Stimulated activated CD4-positive, alpha-beta T cell treated with anti-CD3 and anti-CD28 coated beads, Interleukin-12 subunit alpha, Interleukin-12 subunit beta, amount 100 ng/mL, for 24 hours (primary cell): Measurements from ENCODE around the gene DOCK1.

ENCODE experiments used
- DNase-seq, 2 experiments: peaks; one replicate each; pipeline ENCODE4 v3.0.0-alpha.2; 2020; ENCODE audit warnings: low read depth in 2 of 2

Gene DOCK1

DNA sequence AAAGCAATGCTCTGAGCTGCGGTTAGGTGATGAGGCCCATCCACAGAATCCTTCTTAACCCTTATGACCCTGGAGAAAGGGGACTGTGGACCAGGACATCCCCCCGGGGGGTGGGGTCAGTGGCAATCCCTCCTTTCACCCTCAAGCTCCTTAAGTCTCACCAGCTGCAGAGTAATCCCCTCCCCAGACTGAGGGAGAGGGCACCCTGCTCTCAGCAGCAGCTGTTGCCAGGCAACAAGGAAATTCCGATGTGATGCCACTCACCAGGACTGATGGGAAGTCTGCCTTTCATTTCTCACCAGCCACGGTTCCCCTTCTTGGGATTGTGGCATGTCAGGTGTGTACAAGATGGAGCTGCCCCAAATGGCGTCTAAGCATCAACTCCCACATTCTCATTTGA, 129.6 kb downstream of the DOCK1 start:
- DNase-seq = no peak

GRCh38 chr10:127035827-127036226, 130.6 kb downstream of the DOCK1 start:
- no peak for DNase-seq

GRCh38 chr10:127036987-127037386, 131.8 kb downstream of the DOCK1 start:
- no peak for DNase-seq

- DNase-seq = no peak
Measured at GRCh38 chr10:127039435-127039834, 134.2 kb downstream of the DOCK1 start.

DNA sequence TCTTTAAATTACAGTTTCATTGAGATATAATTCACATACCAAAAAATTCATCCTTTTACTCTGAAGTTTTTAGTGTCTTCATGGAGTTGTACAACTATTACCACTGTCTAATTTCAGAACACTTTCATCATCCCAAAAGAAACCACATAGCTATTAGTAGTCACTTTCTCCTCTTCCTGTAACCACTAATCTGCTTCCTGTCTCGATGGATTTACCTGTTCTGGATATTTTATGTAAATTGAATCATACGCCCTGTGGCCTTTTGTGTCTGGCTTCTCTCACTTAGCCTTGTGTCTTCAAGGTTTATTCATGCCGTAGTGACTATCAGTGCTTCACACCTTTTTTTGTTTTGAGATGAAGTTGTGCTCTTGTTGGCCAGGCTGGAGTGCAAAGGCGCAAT, 135.5 kb downstream of the DOCK1 start:
- no peak for DNase-seq

- no peak for DNase-seq
Measured at GRCh38 chr10:127041552-127041951, 136.3 kb downstream of the DOCK1 start.

DNA sequence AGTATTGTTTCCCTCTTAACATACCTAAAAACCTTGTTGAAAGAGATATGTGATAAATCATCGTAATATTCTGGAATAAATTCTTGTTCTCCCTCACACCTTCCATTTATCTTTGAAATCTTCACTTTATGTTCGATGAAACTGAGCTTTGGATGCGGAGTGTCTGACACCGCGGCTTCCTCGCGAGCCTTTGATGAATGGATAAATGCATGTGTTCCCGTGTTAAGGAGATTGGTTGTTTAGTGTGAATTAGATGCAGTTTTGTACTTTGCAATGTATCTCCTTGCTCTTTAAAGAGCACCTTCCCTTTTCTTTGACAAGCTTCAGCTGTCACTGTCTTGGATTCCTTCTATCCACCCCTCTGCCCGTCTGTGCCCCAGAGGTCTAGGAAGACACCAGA, 138.1 kb downstream of the DOCK1 start:
- DNase-seq = no peak

DNA sequence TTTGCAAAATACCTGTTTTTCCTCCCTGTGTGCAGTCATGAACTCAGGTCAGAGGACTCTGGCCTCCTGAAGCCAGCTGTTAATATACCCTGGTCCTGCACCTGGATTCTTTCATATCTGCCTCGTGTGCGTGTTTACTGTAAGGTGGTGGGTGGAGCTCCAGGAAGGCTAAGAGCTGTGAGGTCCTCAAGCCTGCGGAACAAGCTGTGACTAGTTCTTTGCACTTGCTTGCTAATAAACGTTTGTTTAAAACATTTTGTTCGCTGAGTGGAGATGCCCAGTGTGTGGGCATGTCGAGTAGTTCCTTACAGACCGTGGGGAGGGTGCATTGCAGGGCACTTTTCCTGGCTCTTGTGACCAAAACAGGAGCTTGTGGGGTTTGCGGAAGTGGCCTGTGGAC, 139.0 kb downstream of the DOCK1 start:
- DNase-seq = no peak

DNA sequence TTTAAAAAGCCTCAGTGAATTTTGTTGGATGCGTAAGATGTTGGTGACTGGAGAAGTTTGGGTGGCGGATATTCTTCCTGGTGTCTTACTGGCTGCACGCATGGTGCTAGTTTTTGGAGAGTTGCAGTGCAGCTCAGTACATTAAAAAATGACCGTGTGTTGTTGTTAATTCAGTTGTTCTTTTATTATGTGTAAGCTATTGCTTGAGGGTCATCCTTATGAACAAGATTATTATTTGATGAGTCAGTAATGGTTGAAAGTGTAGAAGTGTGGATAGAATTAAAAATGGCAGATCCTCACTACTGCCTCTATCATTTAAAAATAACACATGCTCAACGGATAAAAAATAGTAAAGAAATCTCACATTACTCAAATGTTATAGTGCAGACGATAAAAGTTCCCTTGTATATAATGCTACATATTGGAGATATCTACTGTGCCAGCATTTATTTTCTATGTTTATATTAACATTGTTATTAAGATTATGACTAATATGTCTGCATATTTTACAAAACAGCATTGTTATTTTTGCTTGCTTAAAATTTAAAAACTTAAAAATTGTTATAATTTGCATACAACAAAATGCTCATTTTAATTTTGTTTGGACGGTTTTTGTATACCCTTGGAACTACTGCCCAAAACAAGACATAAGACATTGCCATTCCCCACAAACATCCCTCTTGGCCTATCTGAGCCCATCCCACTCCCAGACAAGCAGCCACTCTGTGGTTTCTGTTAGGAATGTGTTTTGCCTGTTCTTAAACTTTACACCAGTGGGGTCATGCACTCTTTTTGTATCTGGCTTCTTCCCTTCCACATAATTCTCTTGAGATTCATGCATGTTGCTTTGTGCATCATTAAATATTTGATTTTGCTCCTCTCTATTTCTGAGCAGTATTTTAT, 142.0 kb downstream of the DOCK1 start:
- DNase-seq = no peak

GRCh38 chr10:127047878-127048238, 142.6 kb downstream of the DOCK1 start:
- no peak for DNase-seq

- no peak for DNase-seq
Measured at GRCh38 chr10:127048630-127049029, 143.4 kb downstream of the DOCK1 start.

DNA sequence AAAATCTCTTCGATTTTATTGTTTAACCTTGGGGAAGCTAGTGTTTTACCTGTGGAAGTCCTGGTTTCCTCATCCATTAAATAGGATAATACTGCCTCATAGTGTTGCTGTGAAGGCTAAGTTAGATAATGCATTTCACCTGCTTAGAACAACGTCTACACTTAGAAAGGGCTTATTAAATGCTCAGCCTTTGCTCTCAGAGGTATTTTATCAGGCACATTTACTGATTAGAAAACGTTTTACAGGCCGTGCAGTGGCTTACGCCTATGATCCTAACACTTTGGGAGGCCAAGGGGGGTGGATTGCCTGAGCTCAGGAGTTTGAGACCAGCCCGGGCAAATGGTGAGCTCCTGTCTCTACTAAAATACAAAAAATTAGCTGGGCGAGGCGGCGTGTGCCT, 146.8 kb downstream of the DOCK1 start:
- no peak for DNase-seq

DNA sequence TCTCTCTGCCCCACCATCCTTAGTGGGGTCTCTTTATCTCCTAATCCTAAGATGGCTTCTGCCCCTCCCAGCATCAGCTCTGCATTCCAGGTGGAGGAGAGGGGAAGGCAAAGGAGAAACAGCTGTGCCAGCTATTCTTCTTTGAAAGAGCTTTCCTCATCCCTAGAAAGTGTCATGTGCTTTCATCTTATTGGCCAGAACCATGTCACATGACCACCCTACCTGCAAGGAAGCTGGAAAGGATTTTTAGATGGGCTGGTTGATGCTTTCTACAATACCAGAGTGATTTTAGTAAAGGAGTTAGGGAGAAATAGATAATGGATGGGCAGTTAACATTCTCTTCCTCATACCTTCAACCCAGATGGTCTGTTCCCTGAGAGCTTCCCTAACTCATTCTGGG, 150.0 kb downstream of the DOCK1 start:
- no peak for DNase-seq

GRCh38 chr10:127059314-127059713, 154.1 kb downstream of the DOCK1 start:
- DNase-seq = no peak

DNA sequence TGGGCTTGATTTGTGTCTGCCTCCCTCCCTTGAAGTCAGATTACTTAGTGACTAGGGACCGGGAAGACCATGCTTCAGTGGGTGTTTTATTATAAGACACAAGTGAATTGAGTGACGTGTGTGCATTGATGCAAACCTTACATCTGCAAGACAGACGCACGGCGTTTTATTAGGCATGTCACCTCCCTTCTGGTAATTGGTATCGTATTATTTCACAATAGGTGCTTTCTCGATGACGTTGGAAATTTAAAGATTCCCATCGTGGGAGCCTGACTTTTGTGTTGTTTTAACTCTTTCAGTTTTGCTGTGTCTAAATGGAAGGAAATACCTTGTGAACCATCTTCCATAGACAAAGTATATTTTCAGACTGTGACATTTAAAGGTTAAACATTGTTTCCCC, 158.5 kb downstream of the DOCK1 start:
- no peak for DNase-seq

GRCh38 chr10:127064474-127064873, 159.2 kb downstream of the DOCK1 start:
- no peak for DNase-seq

DNA sequence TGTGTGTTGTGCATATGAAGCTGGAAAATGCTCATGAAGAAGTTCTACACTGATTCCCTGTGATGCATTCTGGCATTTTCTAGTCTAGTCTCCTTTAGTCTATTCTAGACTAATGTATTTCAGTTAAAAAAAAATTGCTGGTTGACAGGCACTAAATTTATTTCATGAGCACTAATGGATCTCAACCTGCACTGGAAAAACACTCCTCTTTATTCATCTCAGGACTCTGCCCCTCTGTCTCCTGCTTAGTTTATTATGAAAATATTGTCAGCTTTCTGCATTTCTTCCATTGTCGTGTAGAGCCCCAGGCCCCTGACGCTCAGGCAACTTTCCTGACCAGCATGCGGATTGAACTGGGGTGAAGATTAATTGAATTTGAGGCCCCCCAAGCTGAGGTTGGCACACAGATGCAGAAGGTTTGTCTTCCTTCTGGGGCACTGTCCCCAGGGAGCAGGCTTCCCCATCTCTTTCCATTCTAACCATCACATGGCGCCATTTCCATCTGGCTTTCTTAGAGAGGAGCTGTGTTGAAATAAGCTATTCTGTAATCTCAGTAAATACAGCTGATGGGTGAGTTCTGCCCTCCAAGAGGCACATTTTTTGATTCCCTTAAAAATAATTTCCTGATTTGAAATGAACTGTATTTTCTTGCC, 162.4 kb downstream of the DOCK1 start:
- DNase-seq = no peak

DNA sequence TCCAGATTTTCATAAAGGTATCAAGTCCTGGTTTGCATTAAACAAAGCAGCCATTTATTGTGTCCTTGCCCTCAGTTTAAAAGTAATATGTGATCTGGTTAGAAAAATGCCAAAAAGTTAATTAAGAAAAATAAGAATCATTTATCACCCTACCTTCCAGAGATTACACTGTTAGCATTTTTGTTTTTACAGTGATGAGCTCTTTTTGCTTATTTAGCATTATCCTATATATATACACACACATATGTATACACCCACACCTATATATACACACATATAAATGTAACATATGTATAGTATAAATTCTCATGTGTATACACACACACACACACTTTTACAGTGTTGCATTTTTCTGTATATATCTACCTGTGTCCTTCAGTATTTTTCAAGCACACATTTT, 163.3 kb downstream of the DOCK1 start:
- DNase-seq = no peak

- DNase-seq = no peak
Measured at GRCh38 chr10:127069436-127069835, 164.2 kb downstream of the DOCK1 start.

DNA sequence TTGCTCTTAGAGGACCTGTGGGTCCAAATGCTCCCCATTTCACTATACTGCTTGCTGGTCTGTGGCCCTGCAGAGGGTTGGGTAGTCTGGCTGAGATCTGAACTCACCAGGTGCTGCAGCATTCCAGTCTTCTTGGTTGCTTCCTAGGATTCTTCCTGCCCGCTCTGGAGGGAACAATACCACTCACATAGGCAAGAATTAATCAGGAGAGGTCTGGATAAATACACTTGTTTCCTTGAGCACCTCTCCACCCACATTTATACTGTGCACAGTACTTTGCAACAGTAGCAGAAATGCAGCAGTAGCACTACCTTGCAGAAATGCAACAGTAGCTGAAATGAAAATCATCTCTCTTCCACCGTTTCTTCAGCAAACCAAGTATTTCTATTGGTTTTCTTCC, 165.9 kb downstream of the DOCK1 start:
- DNase-seq = no peak

DNA sequence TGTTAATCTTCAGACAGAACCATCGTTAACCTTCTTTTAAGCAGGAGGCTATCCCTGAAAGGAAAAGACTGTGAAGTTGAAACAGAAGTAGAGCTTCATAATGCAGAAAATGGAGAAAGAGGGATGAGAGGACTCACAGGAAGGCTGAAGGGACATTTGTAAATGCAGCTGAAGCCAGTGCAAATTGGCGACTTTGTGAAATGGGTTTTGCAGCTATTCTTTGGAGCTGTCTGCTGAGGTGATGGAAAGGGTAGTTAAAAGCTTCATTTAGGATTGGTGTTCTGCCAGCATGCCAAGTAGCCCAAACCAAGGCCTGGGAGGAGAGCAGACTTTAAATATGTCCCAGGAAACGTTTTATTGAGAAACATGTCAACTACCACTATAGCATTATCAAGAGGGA, 168.4 kb downstream of the DOCK1 start:
- DNase-seq = no peak

DNA sequence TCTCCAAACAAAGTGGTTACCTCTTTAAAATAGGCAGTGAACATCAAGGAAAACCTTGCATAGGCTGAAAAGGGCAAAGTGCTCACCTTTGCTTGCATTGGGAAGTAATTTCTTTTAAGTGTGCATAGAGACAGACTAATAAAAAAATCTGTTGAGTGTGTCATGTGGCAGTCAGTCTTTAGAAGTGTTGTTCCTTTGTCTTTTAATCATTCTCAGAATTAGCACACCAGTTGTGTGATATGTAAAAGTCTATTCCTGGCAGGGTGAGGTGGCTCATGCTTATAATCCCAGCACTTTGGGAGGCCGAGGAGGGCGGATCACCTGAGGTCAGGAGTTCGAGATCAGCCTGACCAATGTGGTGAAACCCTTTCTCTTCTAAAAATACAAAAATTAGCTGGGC, 174.2 kb downstream of the DOCK1 start:
- DNase-seq = no peak

- no peak for DNase-seq
Measured at GRCh38 chr10:127080317-127080716, 175.1 kb downstream of the DOCK1 start.
